Endothelial cell of umbilical vein (primary cell): ENCODE results near the gene AHSP. TPM values are rescaled to one million over a fixed set of nuclear protein-coding genes. Genes with fewer than 3 reads are reported as not detected.

Source experiments
- BruUV-seq: library from RNA; stranded (reverse); fragments of 400-500 nt; replicated peaks from 2 replicates; lab custom pipeline; 2021; lab: Mats Ljungman, UMichigan
- CTCF ChIA-PET: fragments of 300-600, 350-600 bp; sonication (Branson Sonifier 250); formaldehyde crosslinking; loops from one replicate; lab custom pipeline; 2021; ENCODE audit warnings: antibody characterized with exemption, inconsistent platforms; lab: Charles Lee
- POLR2A ChIA-PET: fragments of 300-600, 350-600 bp; sonication (Branson Sonifier 250); formaldehyde crosslinking; loops from one replicate; lab custom pipeline; 2021; ENCODE audit warnings: antibody characterized with exemption, inconsistent platforms; lab: Charles Lee
- DNase-seq: peaks from one replicate; pipeline ENCODE4 v3.0.0-alpha.2; 2011; ENCODE audit warnings: low read depth, low spot score
- FAIRE-seq: peaks from 2 replicates; lab custom pipeline; 2011; peaks lifted over from hg19 to GRCh38; lab: Jason Lieb, UNC
- H2AFZ ChIP-seq: 2 replicates; pipeline ENCODE4 v1.6.0; 2012; ENCODE audit warnings: low read depth, low read length, control low read depth, inconsistent platforms
- H3K27ac ChIP-seq: 2 replicates; pipeline ENCODE4 v1.5.1; 2011; ENCODE audit warnings: low read depth, mild to moderate bottlenecking, control low read depth, low read length, moderate library complexity; ENCODE audit not compliant: insufficient read depth
- H3K27me3 ChIP-seq, 2 experiments: 2 replicates each; pipeline versions ENCODE4 v1.6.0 to v1.6.1; 2011; ENCODE audit warnings: low read length in 2 of 2, mixed read lengths in 1 of 2; ENCODE audit not compliant: control insufficient read depth in 2 of 2, insufficient read depth in 2 of 2
- H3K36me3 ChIP-seq, 2 experiments: 2 replicates in 1 of 2; 3 replicates in 1 of 2; pipeline ENCODE4 v1.5.1; 2011; ENCODE audit warnings: low read length in 2 of 2, mild to moderate bottlenecking in 1 of 2, moderate library complexity in 1 of 2; ENCODE audit not compliant: control insufficient read depth in 2 of 2, insufficient read depth in 2 of 2; ENCODE audit errors: extremely low read depth in 1 of 2
- H3K4me1 ChIP-seq: 3 replicates; pipeline ENCODE4 v1.5.1; 2011; ENCODE audit warnings: mild to moderate bottlenecking, low read length; ENCODE audit not compliant: control insufficient read depth, insufficient read depth; ENCODE audit errors: extremely low read depth
- H3K4me2 ChIP-seq: 2 replicates; pipeline ENCODE4 v1.6.1; 2011; ENCODE audit warnings: low read length, control low read depth, mixed read lengths; ENCODE audit not compliant: insufficient read depth
- H3K4me3 ChIP-seq, 3 experiments: fragments of 200-600 bp in 1 of 3; sonication (generic), shearing (Covaris generic) in 1 of 3; replicated peaks in 1 of 3; 2 replicates each; pipeline ENCODE4 v1.5.1; 2011 to 2016; ENCODE audit warnings: control low read depth in 3 of 3, low read length in 3 of 3, mild to moderate bottlenecking in 2 of 3, inconsistent platforms in 1 of 3, low read depth in 1 of 3, moderate library complexity in 1 of 3; ENCODE audit not compliant: insufficient read depth in 1 of 3
- H3K79me2 ChIP-seq: 2 replicates; pipeline ENCODE4 v1.6.0; 2012; ENCODE audit warnings: low read length, inconsistent platforms; ENCODE audit not compliant: control insufficient read depth, insufficient read depth
- H3K9ac ChIP-seq: replicated peaks from 2 replicates; pipeline ENCODE3; 2011; ENCODE audit warnings: low read length, control low read depth; ENCODE audit not compliant: insufficient read depth; ENCODE audit errors: extremely low read depth
- H3K9me1 ChIP-seq: replicated peaks from 3 replicates; pipeline ENCODE4 v1.6.0; 2011; ENCODE audit warnings: mild to moderate bottlenecking, low read length; ENCODE audit not compliant: control insufficient read depth, insufficient read depth; ENCODE audit errors: extremely low read depth
- H3K9me3 ChIP-seq: replicated peaks from 2 replicates; pipeline ENCODE4 v1.5.1; 2012; ENCODE audit warnings: low read length, inconsistent platforms; ENCODE audit not compliant: control insufficient read depth, insufficient read depth
- H4K20me1 ChIP-seq: replicated peaks from 2 replicates; pipeline ENCODE3; 2011; ENCODE audit warnings: mild to moderate bottlenecking, low read length; ENCODE audit not compliant: control insufficient read depth, insufficient read depth; ENCODE audit errors: extremely low read depth
- EZH2 ChIP-seq: IDR thresholded peaks from 2 replicates; pipeline ENCODE4 v1.6.1; 2012; ENCODE audit warnings: borderline replicate concordance, low read depth, mild to moderate bottlenecking, moderate library complexity, low read length, inconsistent platforms; ENCODE audit not compliant: severe bottlenecking
- FOS ChIP-seq: IDR thresholded peaks from 2 replicates; pipeline ENCODE4 v1.6.1; 2011; ENCODE audit warnings: mild to moderate bottlenecking, low read length, moderate library complexity, borderline replicate concordance; ENCODE audit not compliant: insufficient read depth
- GATA2 ChIP-seq: IDR thresholded peaks from 2 replicates; pipeline ENCODE4 v1.7.0; 2011; ENCODE audit warnings: low read depth, mild to moderate bottlenecking, moderate library complexity, mixed read lengths, low read length; ENCODE audit not compliant: insufficient read length, insufficient read depth
- JUN ChIP-seq: IDR thresholded peaks from 2 replicates; pipeline ENCODE4 v1.6.1; 2011; ENCODE audit warnings: borderline replicate concordance, low read depth; ENCODE audit not compliant: insufficient read length, insufficient read depth
- MYC ChIP-seq: IDR thresholded peaks from one replicate; pipeline ENCODE4 v1.6.1; 2011; ENCODE audit warnings: mild to moderate bottlenecking, low read depth, low read length
- POLR2A ChIP-seq: IDR thresholded peaks from 2 replicates; pipeline ENCODE4 v1.6.1; 2012; ENCODE audit warnings: low read depth, mild to moderate bottlenecking, control low read depth, low read length
- POLR2AphosphoS5 ChIP-seq: IDR thresholded peaks from 2 replicates; pipeline ENCODE4 v1.6.1; 2012; ENCODE audit warnings: low read depth, mild to moderate bottlenecking, control low read depth, low read length, moderate library complexity; ENCODE audit not compliant: insufficient read depth
- dilution Hi-C: fragments of 300-500 bp; cut with MboI; formaldehyde crosslinking; loops from one replicate; pipeline ENCODE4 v1.15.0; 2019; ENCODE audit warnings: low sequenced_read_pairs; ENCODE audit not compliant: extremely low pct_ligation_motif_present
- intact Hi-C: fragments of 100-400 bp; cut with micrococcal nuclease; formaldehyde crosslinking; loops from one replicate; pipeline ENCODE4 v1.10.0; 2022
- polyA plus RNA-seq, 4 experiments: library from polyadenylated mRNA; depleted of rRNA in 3 of 4; stranded (reverse) in 3 of 4; unstranded in 1 of 4; fragments of >200 nt; gene quantifications; 2 replicates each; pipeline versions ENCODE4 v1.2.1 to v1.2.3, GENCODE V29; 2011 to 2012; ENCODE audit warnings: missing spikeins in 1 of 4
- total RNA-seq: library from RNA; stranded (reverse); gene quantifications from 2 replicates; pipeline ENCODE4 v1.2.3, GENCODE V29; 2021
- TF ChIP-seq, protein P1 (sequence below), 2 donors: IDR thresholded peaks; 1 replicate in 1 of 2; 2 replicates in 1 of 2; pipeline ENCODE4 v1.5.1; 2011; ENCODE audit warnings: low read length in 2 of 2, mild to moderate bottlenecking in 2 of 2, moderate library complexity in 2 of 2, control low read depth in 1 of 2, inconsistent platforms in 1 of 2, low read depth in 1 of 2; ENCODE audit not compliant: insufficient read depth in 1 of 2; ENCODE audit errors: extremely low read depth in 1 of 2
- TF ChIP-seq, protein P2 (sequence below): IDR thresholded peaks from 2 replicates; pipeline ENCODE4 v1.6.1; 2011; ENCODE audit not compliant: insufficient read depth, insufficient read length

The AHSP gene
- total and polyA plus RNA-seq, 2 donors (not counting 3 experiments of a cell fraction or from before 2014, with no cell fraction given): not detected

DNA sequence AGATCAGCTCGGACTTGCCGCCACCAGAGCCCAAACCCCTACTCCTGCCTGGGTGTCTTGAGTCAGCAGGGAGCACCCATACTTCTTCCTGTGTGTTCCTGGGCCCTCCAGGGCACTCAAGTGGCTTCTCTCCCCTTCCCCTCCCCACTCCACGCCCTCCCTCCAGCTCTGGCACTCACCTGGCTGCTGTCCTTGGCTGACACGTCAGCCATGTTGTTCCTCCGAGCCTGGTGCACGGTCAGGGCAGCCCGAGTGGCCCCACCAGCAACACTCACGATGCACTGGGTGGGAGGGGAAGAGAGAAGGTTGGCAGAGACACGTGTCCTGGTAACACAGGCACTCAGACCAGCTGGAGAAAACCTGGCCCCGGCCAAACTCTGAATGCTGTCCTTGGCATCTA lies 31.0 kb upstream of the AHSP start:
- DNase-seq: no peak
- POLR2A ChIA-PET: no interaction called here
- H4K20me1 ChIP-seq: no peaks in the 10 kb centered on the region
- peaks cover 8 to 20% of the 10 kb centered on the region in 2 experiments for H3K36me3 ChIP-seq
- no peaks in the 10 kb centered on the region for H3K9me3 ChIP-seq
- dilution Hi-C loops: no loop called here
- CTCF ChIA-PET: interaction anchor here (1.3 kb wide), 1 partner anchor 24 kb away, joined by 3 read pairs; no protein-coding TSS in a partner anchor
- no peak overlapping the region for H3K9ac ChIP-seq
- no peaks in the 10 kb centered on the region for H3K4me1 ChIP-seq
- no peak overlapping the region for H3K4me3 ChIP-seq
- no peaks in the 10 kb centered on the region for H3K79me2 ChIP-seq
- H2AFZ ChIP-seq: no peak overlapping the region
- BruUV-seq: no TSS peak
- no peak overlapping the region for H3K27ac ChIP-seq
- intact Hi-C loops: no loop called here
- TF ChIP-seq MYC (no peak), EZH2 (no peak), GATA2 (no peak), POLR2A (no peak), POLR2AphosphoS5 (no peak), FOS (no peak), JUN (no peak)
- TF ChIP-seq, protein P1, sequence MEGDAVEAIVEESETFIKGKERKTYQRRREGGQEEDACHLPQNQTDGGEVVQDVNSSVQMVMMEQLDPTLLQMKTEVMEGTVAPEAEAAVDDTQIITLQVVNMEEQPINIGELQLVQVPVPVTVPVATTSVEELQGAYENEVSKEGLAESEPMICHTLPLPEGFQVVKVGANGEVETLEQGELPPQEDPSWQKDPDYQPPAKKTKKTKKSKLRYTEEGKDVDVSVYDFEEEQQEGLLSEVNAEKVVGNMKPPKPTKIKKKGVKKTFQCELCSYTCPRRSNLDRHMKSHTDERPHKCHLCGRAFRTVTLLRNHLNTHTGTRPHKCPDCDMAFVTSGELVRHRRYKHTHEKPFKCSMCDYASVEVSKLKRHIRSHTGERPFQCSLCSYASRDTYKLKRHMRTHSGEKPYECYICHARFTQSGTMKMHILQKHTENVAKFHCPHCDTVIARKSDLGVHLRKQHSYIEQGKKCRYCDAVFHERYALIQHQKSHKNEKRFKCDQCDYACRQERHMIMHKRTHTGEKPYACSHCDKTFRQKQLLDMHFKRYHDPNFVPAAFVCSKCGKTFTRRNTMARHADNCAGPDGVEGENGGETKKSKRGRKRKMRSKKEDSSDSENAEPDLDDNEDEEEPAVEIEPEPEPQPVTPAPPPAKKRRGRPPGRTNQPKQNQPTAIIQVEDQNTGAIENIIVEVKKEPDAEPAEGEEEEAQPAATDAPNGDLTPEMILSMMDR (IDR thresholded peaks at IDR 0.05; ENCODE audit: extremely low read depth in 1 of 2, insufficient read depth in 1 of 2, low read depth in 1 of 2, low read length in 2 of 2): no peak
- TF ChIP-seq, protein P2, sequence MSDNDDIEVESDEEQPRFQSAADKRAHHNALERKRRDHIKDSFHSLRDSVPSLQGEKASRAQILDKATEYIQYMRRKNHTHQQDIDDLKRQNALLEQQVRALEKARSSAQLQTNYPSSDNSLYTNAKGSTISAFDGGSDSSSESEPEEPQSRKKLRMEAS: no peak
- H3K27me3 ChIP-seq: no peaks in the 10 kb centered on the region
- H3K4me2 ChIP-seq: no peak overlapping the region
- no peak for FAIRE-seq
- H3K9me1 ChIP-seq: no peaks in the 10 kb centered on the region
